Nephron (organoid): ENCODE results near the gene GZMM.

Experiments used
- H3K27ac Mint-ChIP-seq, 3 experiments: 2 replicates each; pipeline ENCODE4 v1.8.0; 2020; ENCODE audit warnings: mixed read lengths in 3 of 3, mild to moderate bottlenecking in 2 of 3, moderate library complexity in 1 of 3
- H3K27me3 Mint-ChIP-seq: 2 replicates; pipeline ENCODE4 v1.8.0; 2021; ENCODE audit warnings: low read depth, mild to moderate bottlenecking, moderate library complexity, mixed read lengths
- H3K36me3 Mint-ChIP-seq: 2 replicates; pipeline ENCODE4 v1.8.0; 2020; ENCODE audit warnings: low read depth, mixed read lengths
- H3K4me1 Mint-ChIP-seq: 2 replicates; pipeline ENCODE4 v1.8.0; 2020; ENCODE audit warnings: mixed read lengths
- H3K4me3 Mint-ChIP-seq, 3 experiments: 2 replicates each; pipeline ENCODE4 v1.8.0; 2020; ENCODE audit warnings: mild to moderate bottlenecking in 3 of 3, mixed read lengths in 3 of 3, moderate library complexity in 2 of 3
- H3K9me3 Mint-ChIP-seq: 2 replicates; pipeline ENCODE4 v1.8.0; 2020; ENCODE audit warnings: mixed read lengths
- CTCF ChIP-seq, 3 experiments: fragments of 200-600 bp; sonication (generic); IDR thresholded peaks; one replicate each; pipeline ENCODE4 v1.5.0; 2021; ENCODE audit warnings: antibody characterized with exemption in 3 of 3; ENCODE audit not compliant: unreplicated experiment in 3 of 3

The GZMM gene

GRCh38 chr19:536031-536880 is 7.6 kb upstream of the GZMM start:
- H3K36me3 Mint-ChIP-seq, result peaks cover 15% of the 10 kb centered on the region
- H3K27ac Mint-ChIP-seq, result no peak overlapping the region
- peak overlapping the region in 2 of 3 experiments; percentile 19 to 38 for H3K4me3 Mint-ChIP-seq
- TF ChIP-seq CTCF (IDR thresholded peaks at IDR 0.05; ENCODE audit: unreplicated experiment in 3 of 3), result no peak
- H3K4me1 Mint-ChIP-seq, result peaks cover 9% of the 10 kb centered on the region
- no peaks in the 10 kb centered on the region for H3K27me3 Mint-ChIP-seq
- no peaks in the 10 kb centered on the region for H3K9me3 Mint-ChIP-seq

- H3K4me3 Mint-ChIP-seq, result no peak overlapping the region
- peaks cover 15% of the 10 kb centered on the region for H3K36me3 Mint-ChIP-seq
- no peak for TF ChIP-seq CTCF (IDR thresholded peaks at IDR 0.05; ENCODE audit: unreplicated experiment in 3 of 3)
- no peaks in the 10 kb centered on the region for H3K9me3 Mint-ChIP-seq
- H3K27me3 Mint-ChIP-seq, result no peaks in the 10 kb centered on the region
- H3K4me1 Mint-ChIP-seq, result peaks cover 9% of the 10 kb centered on the region
- no peak overlapping the region for H3K27ac Mint-ChIP-seq
These were observed 6.9 kb upstream of the GZMM start for GRCh38 chr19:536881-537404.

GRCh38 chr19:538641-539428 is 5.0 kb upstream of the GZMM start:
- Mint-ChIP-seq H3K27me3 (no peaks in the 10 kb centered on the region), H3K9me3 (no peaks in the 10 kb centered on the region), H3K27ac (peak overlapping the region in 1 of 3 experiments; percentile 38), H3K36me3 (peaks cover 18% of the 10 kb centered on the region), H3K4me3 (peak overlapping the region in 1 of 3 experiments; percentile 56), H3K4me1 (no peaks in the 10 kb centered on the region)
- TF ChIP-seq CTCF (IDR thresholded peaks at IDR 0.05; ENCODE audit: unreplicated experiment in 3 of 3), result no peak

GRCh38 chr19:539429-540030 is 4.3 kb upstream of the GZMM start:
- Mint-ChIP-seq H3K27me3 (no peaks in the 10 kb centered on the region), H3K9me3 (no peaks in the 10 kb centered on the region), H3K4me1 (no peaks in the 10 kb centered on the region), H3K36me3 (peaks cover 18% of the 10 kb centered on the region), H3K27ac (no peak overlapping the region), H3K4me3 (no peak overlapping the region)
- TF ChIP-seq CTCF (IDR thresholded peaks at IDR 0.05; ENCODE audit: unreplicated experiment in 3 of 3), result no peak

GRCh38 chr19:540867-541637 is 2.8 kb upstream of the GZMM start:
- Mint-ChIP-seq H3K36me3 (peaks cover 18% of the 10 kb centered on the region), H3K27ac (no peak overlapping the region), H3K27me3 (no peaks in the 10 kb centered on the region), H3K4me1 (no peaks in the 10 kb centered on the region), H3K4me3 (no peak overlapping the region), H3K9me3 (no peaks in the 10 kb centered on the region)
- no peak for TF ChIP-seq CTCF (IDR thresholded peaks at IDR 0.05; ENCODE audit: unreplicated experiment in 3 of 3)
